Measurements from ENCODE around the gene CEP120.
A peak's percentile ranks its signal among the peaks of the same experiment; 100 is the strongest.
"Not testable (repeated sequence)": the region's sequence is repeated elsewhere in the genome, so short reads cannot be mapped to it uniquely, and the experiment has no call there.

The CEP120 gene

GRCh38 chr5:123423278-123424149, at the start of gene CEP120:
CEP120 (minus strand) TSS chr5:123423403; CDS start chr5:123422998, 405 bp downstream.
- peak; percentile 84 for DNase-seq

- DNase-seq: no peak
Measured at GRCh38 chr5:123472150-123472924, 49.1 kb upstream of the CEP120 start.

- no peak for DNase-seq
Measured at GRCh38 chr5:123471385-123471784, 48.2 kb upstream of the CEP120 start.

- not testable (repeated sequence) for DNase-seq
Measured at GRCh38 chr5:123466839-123467238, 43.6 kb upstream of the CEP120 start.

- no peak for DNase-seq
Measured at GRCh38 chr5:123460296-123460729, 37.1 kb upstream of the CEP120 start.

GRCh38 chr5:123458994-123459393, 35.8 kb upstream of the CEP120 start:
- not testable (repeated sequence) for DNase-seq

- DNase-seq: no peak
Measured at GRCh38 chr5:123456242-123456641, 33.0 kb upstream of the CEP120 start.

GRCh38 chr5:123455640-123456039, 32.4 kb upstream of the CEP120 start:
- no peak for DNase-seq

- no peak for DNase-seq
Measured at GRCh38 chr5:123455095-123455494, 31.9 kb upstream of the CEP120 start.

GRCh38 chr5:123454259-123454911, 31.2 kb upstream of the CEP120 start:
- DNase-seq: no peak

- no peak for DNase-seq
Measured at GRCh38 chr5:123452401-123452800, 29.2 kb upstream of the CEP120 start.

GRCh38 chr5:123451047-123451446, 27.8 kb upstream of the CEP120 start:
- DNase-seq: no peak

- DNase-seq: no peak
Measured at GRCh38 chr5:123450640-123451039, 27.4 kb upstream of the CEP120 start.

- no peak for DNase-seq
Measured at GRCh38 chr5:123450114-123450513, 26.9 kb upstream of the CEP120 start.

GRCh38 chr5:123449424-123449974, 26.3 kb upstream of the CEP120 start:
- DNase-seq: no peak

GRCh38 chr5:123448743-123449142, 25.5 kb upstream of the CEP120 start:
- no peak for DNase-seq

GRCh38 chr5:123448017-123448617, 24.9 kb upstream of the CEP120 start:
- DNase-seq: no peak

GRCh38 chr5:123444016-123444415, 20.8 kb upstream of the CEP120 start:
- DNase-seq: no peak

- no peak for DNase-seq
Measured at GRCh38 chr5:123441408-123441807, 18.2 kb upstream of the CEP120 start.

GRCh38 chr5:123440456-123441181, 17.4 kb upstream of the CEP120 start:
- DNase-seq: no peak

GRCh38 chr5:123439709-123440108, 16.5 kb upstream of the CEP120 start:
- DNase-seq: no peak

GRCh38 chr5:123438902-123439301, 15.7 kb upstream of the CEP120 start:
- DNase-seq: no peak
